Peyer's patch (tissue), 4 donors: ENCODE results near the gene MALSU1. TPM values are rescaled to one million over a fixed set of nuclear protein-coding genes. Genes with fewer than 3 reads are reported as not detected.

ENCODE experiments used
- DNase-seq, 3 donors: peaks; one replicate each; pipeline ENCODE4 v3.0.0-alpha.2; 2017 to 2019
- H3K27ac ChIP-seq, 4 donors: fragments of 200-600 bp; sonication (generic); one replicate each; pipeline ENCODE4 v1.5.1; 2016 to 2019
- H3K27me3 ChIP-seq, 2 donors: fragments of 200-600 bp; sonication (generic); one replicate each; pipeline ENCODE4 v1.5.1; 2019
- H3K36me3 ChIP-seq, 3 donors: fragments of 200-600 bp; sonication (generic); one replicate each; pipeline ENCODE4 v1.5.1; 2016 to 2019
- H3K4me1 ChIP-seq, 4 donors: fragments of 200-600 bp; sonication (generic); one replicate each; pipeline ENCODE4 v1.5.1; 2016 to 2019
- H3K4me3 ChIP-seq, 4 donors: fragments of 200-600 bp; sonication (generic); 1 replicate in 3 of 4; 2 replicates in 1 of 4; pipeline ENCODE4 v1.5.1; 2016 to 2019; ENCODE audit warnings: mild to moderate bottlenecking in 1 of 4
- H3K9me3 ChIP-seq, 4 donors: fragments of 200-600 bp; sonication (generic); one replicate each; pipeline ENCODE4 v1.5.1; 2016 to 2019; ENCODE audit warnings: mild to moderate bottlenecking in 1 of 4
- POLR2A ChIP-seq, 2 donors: fragments of 450-650 bp; IDR thresholded peaks; one replicate each; pipeline ENCODE4 v1.5.1; 2017; ENCODE audit warnings: antibody characterized with exemption in 2 of 2, mild to moderate bottlenecking in 2 of 2, moderate library complexity in 2 of 2
- total RNA-seq, 4 donors: library from RNA; depleted of rRNA; stranded (reverse); fragments of >200 nt; gene quantifications; one replicate each; pipeline ENCODE4 v1.1.0, GENCODE V29; 2016
- TF ChIP-seq, protein P1 (sequence below), 6 experiments: fragments of 450-650 bp in 4 of 6; fragments of 200-600 bp in 2 of 6; sonication (generic) in 1 of 6; IDR thresholded peaks; one replicate each; pipeline ENCODE4 v1.5.1; 2017 to 2019; ENCODE audit warnings: antibody characterized with exemption in 6 of 6, mild to moderate bottlenecking in 3 of 6, moderate library complexity in 1 of 6

MALSU1 gene
- total RNA-seq, 4 donors from 2014 or later, result 15.7 to 40.5 (median 31.3) TPM

DNA sequence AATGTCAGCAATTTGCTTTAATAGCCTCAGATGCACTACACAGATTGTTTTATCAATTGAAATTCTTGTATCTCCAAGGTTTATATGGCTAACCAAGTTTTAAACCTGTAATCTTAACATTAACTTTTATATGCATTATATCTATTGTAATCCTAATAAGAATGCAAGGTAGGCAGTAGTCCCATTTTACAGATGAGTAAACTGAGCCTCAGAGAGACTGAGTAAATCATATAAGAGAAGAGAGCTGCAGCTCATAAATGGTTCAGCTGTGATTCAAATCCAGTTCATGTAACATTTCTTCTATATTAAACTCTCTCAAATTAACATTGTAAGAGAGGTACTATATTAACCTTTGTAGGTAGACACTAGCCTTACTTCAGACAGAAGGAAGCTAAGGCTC, 44.0 kb downstream of the MALSU1 start:
- H3K36me3 ChIP-seq, result no peaks in the 10 kb centered on the region
- no peak for TF ChIP-seq POLR2A (IDR thresholded peaks at IDR 0.05)
- TF ChIP-seq, protein P1, sequence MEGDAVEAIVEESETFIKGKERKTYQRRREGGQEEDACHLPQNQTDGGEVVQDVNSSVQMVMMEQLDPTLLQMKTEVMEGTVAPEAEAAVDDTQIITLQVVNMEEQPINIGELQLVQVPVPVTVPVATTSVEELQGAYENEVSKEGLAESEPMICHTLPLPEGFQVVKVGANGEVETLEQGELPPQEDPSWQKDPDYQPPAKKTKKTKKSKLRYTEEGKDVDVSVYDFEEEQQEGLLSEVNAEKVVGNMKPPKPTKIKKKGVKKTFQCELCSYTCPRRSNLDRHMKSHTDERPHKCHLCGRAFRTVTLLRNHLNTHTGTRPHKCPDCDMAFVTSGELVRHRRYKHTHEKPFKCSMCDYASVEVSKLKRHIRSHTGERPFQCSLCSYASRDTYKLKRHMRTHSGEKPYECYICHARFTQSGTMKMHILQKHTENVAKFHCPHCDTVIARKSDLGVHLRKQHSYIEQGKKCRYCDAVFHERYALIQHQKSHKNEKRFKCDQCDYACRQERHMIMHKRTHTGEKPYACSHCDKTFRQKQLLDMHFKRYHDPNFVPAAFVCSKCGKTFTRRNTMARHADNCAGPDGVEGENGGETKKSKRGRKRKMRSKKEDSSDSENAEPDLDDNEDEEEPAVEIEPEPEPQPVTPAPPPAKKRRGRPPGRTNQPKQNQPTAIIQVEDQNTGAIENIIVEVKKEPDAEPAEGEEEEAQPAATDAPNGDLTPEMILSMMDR (IDR thresholded peaks at IDR 0.05), result no peak
- H3K4me1 ChIP-seq, result no peaks in the 10 kb centered on the region
- DNase-seq, result no peak
- no peaks in the 10 kb centered on the region for H3K9me3 ChIP-seq
- H3K27ac ChIP-seq, result no peak overlapping the region
- H3K4me3 ChIP-seq, result no peak overlapping the region
- no peaks in the 10 kb centered on the region for H3K27me3 ChIP-seq

DNA sequence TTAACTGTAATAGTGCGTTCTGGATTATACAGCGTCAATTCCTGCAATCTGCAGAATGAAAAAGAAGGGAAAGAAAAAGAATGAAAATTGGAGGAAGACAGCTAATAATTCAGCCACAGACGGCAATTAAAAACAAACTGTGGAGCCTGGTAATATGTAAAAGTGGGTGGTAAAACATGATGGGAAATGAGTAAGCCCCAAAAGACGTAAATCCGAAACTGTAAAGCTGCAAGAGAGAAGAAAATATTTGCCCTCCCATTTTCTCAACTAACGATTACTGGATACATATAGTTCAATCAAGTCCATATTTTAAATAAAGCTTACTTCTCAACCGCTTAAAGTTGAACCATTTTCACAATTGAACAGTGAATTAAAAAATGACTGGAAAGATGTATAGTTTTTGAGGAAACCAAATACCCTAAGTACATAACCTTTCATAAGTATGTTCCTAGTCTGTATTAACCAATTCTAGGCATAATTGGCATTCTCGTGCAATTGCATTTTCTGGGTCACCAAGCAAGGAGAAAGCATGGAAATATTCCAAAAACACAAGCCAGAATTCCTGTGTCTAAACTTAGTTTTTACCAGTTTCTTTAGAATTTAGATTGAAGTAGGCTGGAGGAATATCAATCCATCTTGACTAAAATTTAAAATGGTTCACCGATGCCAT, 44.8 kb downstream of the MALSU1 start:
- no peak overlapping the region for H3K4me3 ChIP-seq
- no peaks in the 10 kb centered on the region for H3K4me1 ChIP-seq
- no peak for TF ChIP-seq POLR2A (IDR thresholded peaks at IDR 0.05)
- TF ChIP-seq, protein P1 (IDR thresholded peaks at IDR 0.05), result no peak
- H3K27me3 ChIP-seq, result no peaks in the 10 kb centered on the region
- H3K36me3 ChIP-seq, result no peaks in the 10 kb centered on the region
- no peaks in the 10 kb centered on the region for H3K9me3 ChIP-seq
- no peak overlapping the region for H3K27ac ChIP-seq
- no peak for DNase-seq

DNA sequence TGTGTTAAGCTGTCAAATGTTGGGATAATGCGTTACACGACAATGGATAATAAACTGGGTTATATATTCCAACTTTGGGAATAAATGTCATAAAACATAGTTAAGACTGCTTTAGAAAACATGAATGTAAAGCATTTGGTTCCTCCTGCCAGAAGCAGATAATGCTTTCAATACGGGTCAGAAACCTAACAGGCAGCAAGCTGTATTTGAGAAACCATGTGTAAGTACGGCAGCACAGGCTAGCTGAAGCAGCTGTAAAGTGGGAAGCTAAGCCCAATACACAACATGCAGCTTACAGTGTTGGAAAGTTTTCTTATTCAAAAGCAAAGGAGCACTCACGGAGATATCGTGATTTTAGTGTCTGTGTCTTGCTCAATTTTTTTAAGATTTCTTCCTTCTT, 46.5 kb downstream of the MALSU1 start:
- no peak overlapping the region for H3K27ac ChIP-seq
- no peaks in the 10 kb centered on the region for H3K27me3 ChIP-seq
- H3K9me3 ChIP-seq, result no peaks in the 10 kb centered on the region
- H3K4me3 ChIP-seq, result no peak overlapping the region
- no peak for DNase-seq
- H3K36me3 ChIP-seq, result no peaks in the 10 kb centered on the region
- H3K4me1 ChIP-seq, result no peaks in the 10 kb centered on the region
- TF ChIP-seq, protein P1 (IDR thresholded peaks at IDR 0.05), result no peak
- no peak for TF ChIP-seq POLR2A (IDR thresholded peaks at IDR 0.05)

DNA sequence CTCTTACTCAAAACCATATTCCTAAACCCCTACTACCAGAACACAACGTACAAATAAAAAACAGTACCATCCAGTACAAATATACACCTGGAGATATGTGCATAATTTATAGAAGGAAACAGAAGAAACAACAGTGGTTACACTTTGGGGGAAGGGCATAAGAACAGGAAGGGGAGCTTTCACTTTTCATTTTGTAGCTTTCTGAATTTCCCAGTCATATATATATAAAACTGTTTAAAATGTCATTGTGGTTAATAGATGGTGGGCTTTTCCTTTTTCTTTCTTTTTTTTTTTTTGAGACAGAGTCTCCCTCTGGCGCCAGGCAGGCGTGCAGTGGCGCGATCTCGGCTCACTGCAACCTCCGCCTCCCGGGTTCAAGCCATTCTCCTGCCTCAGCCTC, 47.2 kb downstream of the MALSU1 start:
- no peak overlapping the region for H3K27ac ChIP-seq
- H3K9me3 ChIP-seq, result no peaks in the 10 kb centered on the region
- no peaks in the 10 kb centered on the region for H3K27me3 ChIP-seq
- TF ChIP-seq, protein P1 (IDR thresholded peaks at IDR 0.05), result no peak
- TF ChIP-seq POLR2A (IDR thresholded peaks at IDR 0.05), result no peak
- peak overlapping the region in 3 of 4 donors; percentile 26 to 34 (median 29) for H3K4me3 ChIP-seq
- H3K4me1 ChIP-seq, result no peaks in the 10 kb centered on the region
- H3K36me3 ChIP-seq, result no peaks in the 10 kb centered on the region
- DNase-seq, result no peak

DNA sequence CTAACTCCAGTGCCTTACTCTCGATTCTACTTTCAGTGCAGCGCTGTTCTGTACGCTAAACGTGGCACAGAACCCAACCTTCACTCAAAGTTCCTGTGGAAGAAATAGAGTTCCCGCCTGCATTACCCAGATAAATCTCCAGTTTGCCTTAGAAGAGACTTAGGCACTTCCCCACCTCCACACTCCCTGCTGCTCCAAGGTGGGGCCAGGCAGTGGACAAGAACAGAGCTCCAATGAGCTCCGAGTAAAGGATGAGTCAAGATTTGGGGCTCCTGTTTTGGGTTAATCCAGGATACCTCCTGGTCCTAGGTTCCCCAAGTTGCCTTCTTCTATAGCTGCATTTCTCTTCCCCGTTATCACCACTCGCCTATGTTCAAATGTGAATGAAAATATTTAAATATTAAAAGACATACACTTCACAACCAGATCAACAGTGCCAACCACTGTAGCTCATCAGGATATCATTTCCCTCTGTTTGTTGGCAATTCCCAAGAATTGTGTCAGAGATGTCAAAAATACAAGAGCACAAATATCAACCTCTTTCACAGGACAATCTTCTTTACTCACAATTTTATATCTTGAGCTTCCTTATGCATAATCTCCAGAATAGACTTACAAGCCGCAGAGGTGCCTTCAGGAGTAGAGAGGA, 48.0 kb downstream of the MALSU1 start:
- H3K27me3 ChIP-seq, result no peaks in the 10 kb centered on the region
- no peak for DNase-seq
- no peak overlapping the region for H3K4me3 ChIP-seq
- no peaks in the 10 kb centered on the region for H3K9me3 ChIP-seq
- H3K36me3 ChIP-seq, result no peaks in the 10 kb centered on the region
- TF ChIP-seq POLR2A (IDR thresholded peaks at IDR 0.05), result no peak
- TF ChIP-seq, protein P1 (IDR thresholded peaks at IDR 0.05), result no peak
- H3K4me1 ChIP-seq, result no peaks in the 10 kb centered on the region
- H3K27ac ChIP-seq, result no peak overlapping the region
